ENCODE data around the gene EFCAB8.

Gene EFCAB8

GRCh38 chr20:32987044-32987825 is 128.5 kb downstream of the EFCAB8 start:
- DNase-seq (ENCODE audit: low read depth in 2 of 2) = no peak

DNA sequence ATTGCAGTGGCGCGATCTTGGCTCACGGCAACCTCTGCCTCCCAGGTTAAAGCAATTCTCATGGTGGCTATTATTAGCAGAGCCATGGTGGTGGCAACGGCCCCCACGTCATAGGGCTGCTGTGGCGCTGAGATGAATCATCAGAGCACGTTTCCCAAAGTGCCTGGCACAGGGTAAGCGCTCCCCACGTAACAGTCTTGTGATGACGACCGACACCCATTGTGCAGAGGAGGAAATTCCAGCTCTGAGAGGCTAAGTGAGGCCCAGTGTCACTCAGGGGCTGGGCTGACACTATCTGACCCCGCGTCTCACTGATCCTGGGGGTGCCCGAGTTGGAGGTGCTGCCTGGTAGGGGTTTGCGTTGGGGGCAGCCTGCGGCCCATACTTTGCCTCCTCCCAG is 129.3 kb downstream of the EFCAB8 start:
- no peak for DNase-seq (ENCODE audit: low read depth in 2 of 2)

GRCh38 chr20:32989507-32990283 is 131.0 kb downstream of the EFCAB8 start:
- DNase-seq (ENCODE audit: low read depth in 2 of 2) = no peak

GRCh38 chr20:32990426-32990825 is 131.7 kb downstream of the EFCAB8 start:
- DNase-seq (ENCODE audit: low read depth in 2 of 2) = no peak

DNA sequence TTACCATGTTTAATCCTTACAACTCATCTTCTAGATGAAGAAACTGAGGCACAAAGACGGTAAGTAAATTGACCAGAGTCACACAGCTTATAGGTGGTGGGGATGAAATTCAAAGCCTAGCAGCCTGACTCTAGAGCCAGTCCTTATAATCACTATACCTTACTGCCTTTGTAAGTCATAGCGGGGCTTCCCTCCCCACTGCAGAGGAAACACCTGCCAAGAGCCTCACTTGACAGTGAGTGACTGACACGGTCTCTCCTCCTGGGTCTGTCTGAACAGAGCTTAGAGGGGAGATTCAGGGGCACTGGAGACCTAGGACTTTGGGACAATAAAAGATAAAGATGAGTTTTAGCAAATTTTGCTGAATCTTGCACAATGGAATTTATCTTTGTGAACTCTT is 132.7 kb downstream of the EFCAB8 start:
- no peak for DNase-seq (ENCODE audit: low read depth in 2 of 2)

DNA sequence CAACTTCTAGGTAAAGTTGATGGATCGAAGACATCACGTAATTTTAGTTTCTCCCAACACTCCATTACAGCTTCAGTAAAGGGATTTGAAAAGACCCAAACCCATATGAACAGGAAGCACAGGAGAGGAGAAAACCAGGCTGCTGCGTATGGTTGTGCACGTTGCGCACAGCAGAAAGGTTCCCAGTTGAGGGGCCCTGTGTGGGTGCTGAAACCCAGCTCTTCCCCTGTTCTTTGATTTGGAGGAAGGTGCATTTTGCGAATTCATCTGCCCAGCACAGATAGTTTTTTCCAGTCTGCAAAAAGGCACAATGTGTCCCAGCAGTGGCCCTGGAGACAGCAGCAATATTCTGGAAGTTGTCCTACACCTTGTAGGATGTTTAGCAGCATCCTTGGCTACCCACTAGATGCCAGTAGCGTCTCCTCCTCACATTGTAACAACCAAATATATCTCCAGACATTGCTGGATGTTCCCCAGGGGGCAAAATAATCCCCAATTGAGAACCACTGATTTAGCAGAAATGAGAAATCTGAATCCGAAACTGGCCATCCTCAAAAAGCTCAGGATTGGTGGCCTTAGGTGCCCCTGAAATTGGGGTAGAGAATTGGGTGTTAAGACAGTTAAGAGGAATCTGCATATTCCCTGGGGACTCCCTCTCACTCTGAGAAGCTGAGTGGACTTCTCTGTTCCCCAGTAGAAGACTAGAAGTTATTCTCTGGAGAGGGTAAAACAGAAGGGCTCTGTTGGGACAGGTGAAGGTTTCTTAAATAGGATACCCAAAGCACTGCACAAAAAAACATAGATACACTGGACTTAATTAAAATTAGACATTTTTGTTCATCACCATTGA is 133.3 kb downstream of the EFCAB8 start:
- no peak for DNase-seq (ENCODE audit: low read depth in 2 of 2)

GRCh38 chr20:32993496-32994050 is 134.8 kb downstream of the EFCAB8 start:
- DNase-seq (ENCODE audit: low read depth in 2 of 2) = no peak

DNA sequence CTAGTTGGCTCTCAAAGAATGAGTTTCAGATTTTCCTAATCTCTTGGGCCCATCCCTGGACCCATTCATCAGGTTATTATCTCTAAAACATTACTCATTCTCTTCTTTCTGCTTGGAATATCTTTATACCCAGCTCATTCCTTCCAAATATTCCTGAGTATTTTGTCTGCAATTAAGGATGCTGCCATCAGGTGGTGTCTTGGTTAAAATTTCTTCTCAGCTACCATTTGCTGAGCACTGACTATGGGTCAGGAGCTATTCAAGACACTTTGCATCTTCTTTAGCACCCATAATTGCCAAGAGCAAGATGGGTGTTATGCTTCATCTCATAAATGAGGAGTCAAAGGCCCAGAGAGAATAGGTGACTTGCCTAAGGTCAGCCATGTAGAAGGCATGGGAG is 137.1 kb downstream of the EFCAB8 start:
- DNase-seq (ENCODE audit: low read depth in 2 of 2) = no peak

DNA sequence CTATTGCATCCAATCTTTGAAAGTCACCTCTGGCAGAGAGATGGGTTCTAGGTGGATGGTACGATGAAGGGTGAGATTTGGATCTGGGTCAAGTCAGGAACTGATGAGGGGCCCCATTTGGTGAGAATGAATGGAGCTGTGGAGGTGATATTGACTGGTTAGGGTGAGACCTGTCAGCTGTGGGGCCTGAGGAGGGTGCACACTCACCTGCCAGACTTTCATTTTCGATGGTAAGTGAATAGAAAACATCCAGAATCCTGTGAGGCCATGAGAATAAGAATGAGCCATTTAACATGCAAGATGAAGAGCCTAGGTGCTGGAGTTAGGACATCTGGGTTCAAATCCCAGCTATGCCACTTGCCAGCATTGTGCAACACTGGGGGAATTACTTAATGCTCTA is 138.7 kb downstream of the EFCAB8 start:
- no peak for DNase-seq (ENCODE audit: low read depth in 2 of 2)

DNA sequence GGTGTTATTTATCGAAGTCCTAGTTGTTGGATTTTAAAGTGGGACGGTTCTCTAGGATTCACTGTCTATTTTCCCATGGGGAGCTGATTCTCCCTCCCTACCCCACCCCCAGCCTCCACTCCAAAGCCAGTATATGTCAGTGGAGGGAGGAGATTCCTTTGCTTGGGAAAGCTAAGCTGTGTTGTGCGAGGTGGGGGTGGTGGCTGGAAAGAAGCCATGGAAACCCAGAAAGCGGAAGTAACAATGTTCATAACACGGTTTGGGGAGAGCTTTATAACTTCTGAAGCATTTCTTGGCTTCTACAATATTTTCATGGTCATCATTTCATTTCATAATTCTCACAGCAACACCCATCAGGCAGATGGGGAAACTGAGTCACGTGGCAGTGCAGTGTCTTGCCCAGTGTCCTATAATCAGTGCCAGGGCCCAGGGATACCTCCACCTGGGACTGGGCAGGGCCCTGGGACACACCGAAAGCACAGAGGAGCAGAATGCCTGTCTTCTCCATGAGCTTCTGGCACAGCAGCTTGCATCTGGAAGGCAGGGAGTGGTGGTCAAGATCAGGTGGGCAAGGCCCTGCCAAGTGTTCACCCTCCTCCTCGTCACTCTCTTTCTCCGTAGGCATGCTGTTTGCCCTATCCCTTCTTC is 141.0 kb downstream of the EFCAB8 start:
- DNase-seq (ENCODE audit: low read depth in 2 of 2) = no peak

GRCh38 chr20:33000802-33001466 is 142.2 kb downstream of the EFCAB8 start:
- no peak for DNase-seq (ENCODE audit: low read depth in 2 of 2)

- DNase-seq (ENCODE audit: low read depth in 2 of 2) = no peak
These were observed 143.5 kb downstream of the EFCAB8 start for GRCh38 chr20:33002087-33002808.

GRCh38 chr20:33004141-33004751 is 145.5 kb downstream of the EFCAB8 start, which contains the start of gene SUN5:
TSS of gene SUN5 (minus strand) at chr20:33004433. CDS start at chr20:33004340, 93 bp downstream.
- DNase-seq (ENCODE audit: low read depth in 2 of 2) = no peak

- peak in 1 of 2 experiments; percentile 12 for DNase-seq (ENCODE audit: low read depth in 2 of 2)
These were observed 146.4 kb downstream of the EFCAB8 start for GRCh38 chr20:33005132-33005566.

DNA sequence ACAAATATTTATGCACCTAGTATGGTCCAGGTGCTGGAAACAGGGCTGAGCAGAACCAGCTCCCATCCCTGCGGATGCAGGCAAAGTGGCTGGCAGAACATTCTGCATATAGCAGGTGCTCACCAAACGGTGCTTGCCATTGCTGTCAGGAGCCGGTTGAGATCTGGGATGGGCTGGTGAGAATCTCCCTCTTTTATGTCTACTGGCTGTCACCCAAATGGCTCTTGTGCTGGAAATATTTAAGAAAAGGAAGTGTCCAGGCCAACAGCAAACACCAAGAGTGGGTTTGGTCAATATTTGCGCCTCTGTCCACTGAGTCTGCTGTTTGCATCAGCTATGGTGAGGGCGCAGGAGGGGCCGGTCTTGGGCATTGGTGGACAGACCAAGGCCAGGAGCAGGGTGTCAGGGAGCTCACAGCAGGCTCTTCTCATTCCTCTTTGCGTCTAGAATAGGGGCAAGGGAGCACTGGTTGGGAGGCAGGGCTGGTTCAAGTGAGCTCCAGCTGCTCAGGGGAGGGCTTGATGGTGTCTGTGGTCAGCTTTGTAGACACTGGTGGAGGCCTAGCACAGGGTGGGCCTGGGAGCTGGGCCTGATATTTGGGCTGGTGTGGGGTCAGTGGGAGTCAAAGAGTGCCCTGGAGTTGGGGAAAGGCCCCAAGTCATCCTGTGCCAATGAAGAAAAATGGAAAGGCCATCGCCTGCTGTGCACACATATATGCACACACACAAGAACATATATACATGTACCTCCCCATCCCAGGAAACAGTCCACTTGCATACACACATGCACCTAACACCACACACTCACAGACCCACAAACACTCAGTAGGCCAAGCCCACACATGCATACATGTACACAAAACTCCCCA is 147.4 kb downstream of the EFCAB8 start:
- DNase-seq (ENCODE audit: low read depth in 2 of 2) = no peak

GRCh38 chr20:33006776-33007375 is 148.2 kb downstream of the EFCAB8 start:
- DNase-seq (ENCODE audit: low read depth in 2 of 2) = no peak

GRCh38 chr20:33007376-33008335 is 148.9 kb downstream of the EFCAB8 start, which contains the start of gene BPIFB2:
TSS of gene BPIFB2 (plus strand) at chr20:33007704. CDS start at chr20:33008575, 871 bp downstream.
- DNase-seq (ENCODE audit: low read depth in 2 of 2) = no peak
